ENCODE data around the gene MPRIP. TPM values are rescaled to one million over a fixed set of nuclear protein-coding genes. Genes with fewer than 3 reads are reported as not detected.

The MPRIP gene
- polyA plus RNA-seq, 1 donor from 2014 or later, result 14.4 TPM

GRCh38 chr17:17214646-17215436 lies 172.6 kb downstream of the MPRIP start:
- H3K27ac Mint-ChIP-seq, result peak overlapping the region in 1 of 3 donors; percentile 14
- no peaks in the 10 kb centered on the region for H3K9me3 Mint-ChIP-seq
- H3K36me3 Mint-ChIP-seq, result peaks cover 3% of the 10 kb centered on the region
- H3K4me3 Mint-ChIP-seq, result no peak overlapping the region
- no peaks in the 10 kb centered on the region for H3K27me3 Mint-ChIP-seq
- no peaks in the 10 kb centered on the region for H3K4me1 Mint-ChIP-seq

DNA sequence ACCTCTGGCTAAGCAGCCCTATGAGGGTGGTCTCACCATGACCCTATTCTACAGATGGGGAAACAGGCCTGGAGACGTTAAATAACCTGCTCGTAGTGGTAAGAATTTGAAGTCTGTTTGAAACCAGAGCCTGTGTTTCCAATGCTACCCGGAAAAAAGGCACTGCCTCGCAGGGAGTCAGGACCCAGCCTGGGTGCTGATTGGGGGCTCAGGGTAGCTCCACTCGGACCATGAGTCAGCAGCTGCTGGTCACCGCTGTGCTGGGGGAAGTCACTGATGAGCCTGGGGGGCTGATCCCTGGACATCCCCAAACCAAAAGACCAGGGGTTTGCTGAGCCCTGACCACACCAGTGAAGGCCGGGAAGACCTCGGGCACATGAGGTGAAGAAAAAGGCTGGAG lies 173.3 kb downstream of the MPRIP start:
- Mint-ChIP-seq H3K4me3 (no peak overlapping the region), H3K27ac (peak overlapping the region in 1 of 3 donors; percentile 14), H3K36me3 (peaks cover 3% of the 10 kb centered on the region), H3K4me1 (no peaks in the 10 kb centered on the region), H3K9me3 (no peaks in the 10 kb centered on the region), H3K27me3 (no peaks in the 10 kb centered on the region)

DNA sequence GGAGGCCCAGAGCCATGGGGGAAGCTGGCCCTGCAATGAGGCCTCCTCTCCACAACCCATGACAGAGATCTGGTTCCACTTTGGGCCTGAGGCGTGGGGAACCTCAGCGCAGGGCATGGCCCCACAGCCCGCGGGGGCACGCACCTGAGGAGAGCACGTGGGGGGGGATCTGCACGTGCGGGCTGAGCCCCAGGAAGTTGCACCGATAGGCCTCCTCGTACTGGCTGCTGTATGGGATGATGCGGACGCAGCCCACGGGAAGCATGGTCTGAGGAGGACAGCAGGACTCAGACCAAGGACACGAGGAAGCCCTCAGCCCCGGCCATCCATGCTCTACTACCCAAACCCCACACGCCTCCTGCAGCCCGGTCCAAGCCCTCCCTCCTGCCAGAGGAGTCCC lies 174.0 kb downstream of the MPRIP start:
- H3K36me3 Mint-ChIP-seq, result peaks cover 3% of the 10 kb centered on the region
- no peaks in the 10 kb centered on the region for H3K9me3 Mint-ChIP-seq
- H3K27ac Mint-ChIP-seq, result peak overlapping the region in 1 of 3 donors; percentile 71
- H3K4me1 Mint-ChIP-seq, result no peaks in the 10 kb centered on the region
- H3K27me3 Mint-ChIP-seq, result no peaks in the 10 kb centered on the region
- no peak overlapping the region for H3K4me3 Mint-ChIP-seq

GRCh38 chr17:17216776-17217175 lies 174.5 kb downstream of the MPRIP start:
- no peaks in the 10 kb centered on the region for H3K27me3 Mint-ChIP-seq
- no peak overlapping the region for H3K4me3 Mint-ChIP-seq
- H3K9me3 Mint-ChIP-seq, result no peaks in the 10 kb centered on the region
- peaks cover 3% of the 10 kb centered on the region for H3K36me3 Mint-ChIP-seq
- no peaks in the 10 kb centered on the region for H3K4me1 Mint-ChIP-seq
- H3K27ac Mint-ChIP-seq, result no peak overlapping the region

DNA sequence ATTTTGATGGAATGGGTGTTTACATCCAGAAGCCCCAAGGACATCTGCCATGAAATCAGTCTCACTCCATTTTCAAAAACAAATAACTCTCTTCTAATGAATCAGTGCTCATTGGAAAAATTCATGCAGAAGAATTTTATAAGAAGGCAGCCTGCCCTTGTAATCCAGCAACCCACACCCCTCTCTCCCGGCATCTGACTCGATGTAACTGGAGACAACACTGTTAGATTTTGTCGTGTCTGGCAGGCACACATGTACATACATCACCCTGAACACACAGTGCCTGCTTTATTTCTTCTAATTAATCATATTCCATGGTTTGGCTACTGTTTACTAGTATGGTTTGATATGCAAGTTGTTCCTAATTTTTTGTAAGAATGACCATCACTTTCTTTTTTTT lies 175.7 kb downstream of the MPRIP start:
- Mint-ChIP-seq H3K36me3 (peaks cover 5% of the 10 kb centered on the region), H3K9me3 (no peaks in the 10 kb centered on the region), H3K27ac (peak overlapping the region in 1 of 3 donors; percentile 33), H3K4me1 (no peaks in the 10 kb centered on the region), H3K27me3 (no peaks in the 10 kb centered on the region), H3K4me3 (no peak overlapping the region)

- Mint-ChIP-seq H3K36me3 (peaks cover 10% of the 10 kb centered on the region), H3K4me3 (no peak overlapping the region), H3K9me3 (no peaks in the 10 kb centered on the region), H3K27ac (no peak overlapping the region), H3K4me1 (peaks cover 0 to 1% (median 0%) of the 10 kb centered on the region in 3 donors), H3K27me3 (no peaks in the 10 kb centered on the region)
Measured at GRCh38 chr17:17220529-17220928, 178.3 kb downstream of the MPRIP start.

- no peaks in the 10 kb centered on the region for H3K9me3 Mint-ChIP-seq
- peaks cover 8% of the 10 kb centered on the region for H3K36me3 Mint-ChIP-seq
- no peak overlapping the region for H3K4me3 Mint-ChIP-seq
- no peaks in the 10 kb centered on the region for H3K27me3 Mint-ChIP-seq
- no peak overlapping the region for H3K27ac Mint-ChIP-seq
- peaks cover 0 to 1% (median 0%) of the 10 kb centered on the region in 3 donors for H3K4me1 Mint-ChIP-seq
Measured at GRCh38 chr17:17221329-17221728, 179.1 kb downstream of the MPRIP start.

GRCh38 chr17:17223736-17224135 lies 181.5 kb downstream of the MPRIP start:
- Mint-ChIP-seq H3K4me3 (no peak overlapping the region), H3K36me3 (peaks cover 8% of the 10 kb centered on the region), H3K9me3 (no peaks in the 10 kb centered on the region), H3K27me3 (no peaks in the 10 kb centered on the region), H3K4me1 (peaks cover 0 to 1% (median 0%) of the 10 kb centered on the region in 3 donors), H3K27ac (no peak overlapping the region)

GRCh38 chr17:17224137-17224536 lies 181.9 kb downstream of the MPRIP start:
- no peak overlapping the region for H3K4me3 Mint-ChIP-seq
- no peaks in the 10 kb centered on the region for H3K9me3 Mint-ChIP-seq
- H3K4me1 Mint-ChIP-seq, result peaks cover 0 to 1% (median under 1%) of the 10 kb centered on the region in 3 donors
- H3K36me3 Mint-ChIP-seq, result peaks cover 10% of the 10 kb centered on the region
- no peaks in the 10 kb centered on the region for H3K27me3 Mint-ChIP-seq
- H3K27ac Mint-ChIP-seq, result no peak overlapping the region

GRCh38 chr17:17225901-17226300 lies 183.6 kb downstream of the MPRIP start:
- Mint-ChIP-seq H3K27ac (peak overlapping the region in 1 of 3 donors; percentile 35), H3K36me3 (peaks cover 10% of the 10 kb centered on the region)

GRCh38 chr17:17226451-17227265 lies 184.4 kb downstream of the MPRIP start:
- no peaks in the 10 kb centered on the region for H3K27me3 Mint-ChIP-seq
- H3K27ac Mint-ChIP-seq, result no peak overlapping the region
- H3K4me3 Mint-ChIP-seq, result no peak overlapping the region
- peaks cover 1 to 5% (median 4%) of the 10 kb centered on the region in 3 donors for H3K4me1 Mint-ChIP-seq
- peaks cover 10% of the 10 kb centered on the region for H3K36me3 Mint-ChIP-seq
- no peaks in the 10 kb centered on the region for H3K9me3 Mint-ChIP-seq

More at GRCh38 chr17:17225901-17226300, 183.6 kb downstream of the MPRIP start:
- no peak overlapping the region for H3K4me3 Mint-ChIP-seq
- no peaks in the 10 kb centered on the region for H3K9me3 Mint-ChIP-seq
- no peaks in the 10 kb centered on the region for H3K27me3 Mint-ChIP-seq
- peaks cover 1 to 5% (median 4%) of the 10 kb centered on the region in 3 donors for H3K4me1 Mint-ChIP-seq

- Mint-ChIP-seq H3K4me1 (peaks cover 1 to 5% (median 4%) of the 10 kb centered on the region in 3 donors), H3K36me3 (peaks cover 13% of the 10 kb centered on the region), H3K27ac (peak overlapping the region in 1 of 3 donors; percentile 81), H3K4me3 (no peak overlapping the region), H3K9me3 (no peaks in the 10 kb centered on the region), H3K27me3 (no peaks in the 10 kb centered on the region)
Measured at GRCh38 chr17:17227608-17228520, 185.6 kb downstream of the MPRIP start.

GRCh38 chr17:17228521-17229279 lies 186.4 kb downstream of the MPRIP start:
- H3K27me3 Mint-ChIP-seq, result no peaks in the 10 kb centered on the region
- peaks cover 13% of the 10 kb centered on the region for H3K36me3 Mint-ChIP-seq
- H3K27ac Mint-ChIP-seq, result no peak overlapping the region
- peaks cover 1 to 5% (median 4%) of the 10 kb centered on the region in 3 donors for H3K4me1 Mint-ChIP-seq
- H3K9me3 Mint-ChIP-seq, result no peaks in the 10 kb centered on the region
- H3K4me3 Mint-ChIP-seq, result no peak overlapping the region

Measured in IgD-negative memory B cell (primary cell).